ENCODE measurements around the gene SPATA21. TPM values are rescaled to one million over a fixed set of nuclear protein-coding genes. Genes with fewer than 3 reads are reported as not detected.

Gene SPATA21
- total RNA-seq, 1 donor from 2014 or later, result not detected

- no peak overlapping the region for H3K27ac Mint-ChIP-seq (ENCODE audit: unreplicated experiment)
- H3K36me3 ChIP-seq (ENCODE audit: insufficient read depth, low read length), result peaks cover 3% of the 10 kb centered on the region
- TF ChIP-seq CTCF (IDR thresholded peaks at IDR 0.05; ENCODE audit: insufficient read depth, low read depth, low read length), result no peak
- TF ChIP-seq EZH2 (IDR thresholded peaks at IDR 0.05; ENCODE audit: insufficient read depth, low read length), result no peak
- H3K4me3 Mint-ChIP-seq (ENCODE audit: unreplicated experiment), result no peak overlapping the region
- H3K4me3 ChIP-seq (ENCODE audit: insufficient read depth, low read depth, low read length), result no peak overlapping the region
- H2AFZ ChIP-seq (ENCODE audit: low read depth, low read length), result no peak overlapping the region
- H3K9ac ChIP-seq (ENCODE audit: low read length), result no peak overlapping the region
- DNase-seq (ENCODE audit: low read depth), result no peak
- H3K9me3 ChIP-seq (ENCODE audit: insufficient read depth, low read depth, low read length), result no peaks in the 10 kb centered on the region
- H3K9me3 Mint-ChIP-seq (ENCODE audit: unreplicated experiment), result no peaks in the 10 kb centered on the region
- H3K4me1 Mint-ChIP-seq (ENCODE audit: low read depth, unreplicated experiment), result peaks cover 4% of the 10 kb centered on the region
- FAIRE-seq, result no peak
- peaks cover 2% of the 10 kb centered on the region for H3K27me3 Mint-ChIP-seq (ENCODE audit: low read depth, unreplicated experiment)
- H4K20me1 ChIP-seq (ENCODE audit: insufficient read depth, low read length), result peaks cover 15% of the 10 kb centered on the region
- no peak overlapping the region for H3K4me2 ChIP-seq (ENCODE audit: low read length)
- H3K79me2 ChIP-seq (ENCODE audit: insufficient read depth, low read length), result peaks cover 30% of the 10 kb centered on the region
- H3K27ac ChIP-seq (ENCODE audit: low read depth, low read length), result no peak overlapping the region
- H3K4me1 ChIP-seq (ENCODE audit: insufficient read depth, low read length), result no peaks in the 10 kb centered on the region
- H3K36me3 Mint-ChIP-seq (ENCODE audit: low read depth, unreplicated experiment), result peaks cover 3% of the 10 kb centered on the region
- no peaks in the 10 kb centered on the region for H3K27me3 ChIP-seq (ENCODE audit: insufficient read depth, low read length)
Observed at GRCh38 chr1:16438516-16438915, 1.3 kb upstream of the SPATA21 start.

GRCh38 chr1:16434501-16434900 lies 2.7 kb downstream of the SPATA21 start:
- Histone ChIP-seq H4K20me1 (ENCODE audit: insufficient read depth, low read length) (no peaks in the 10 kb centered on the region), H3K9ac (ENCODE audit: low read length) (no peak overlapping the region), H3K36me3 (ENCODE audit: insufficient read depth, low read length) (no peaks in the 10 kb centered on the region), H3K9me3 (ENCODE audit: insufficient read depth, low read depth, low read length) (no peaks in the 10 kb centered on the region), H3K4me3 (ENCODE audit: insufficient read depth, low read depth, low read length) (no peak overlapping the region), H3K4me1 (ENCODE audit: insufficient read depth, low read length) (no peaks in the 10 kb centered on the region), H2AFZ (ENCODE audit: low read depth, low read length) (no peak overlapping the region), H3K79me2 (ENCODE audit: insufficient read depth, low read length) (no peaks in the 10 kb centered on the region), H3K27ac (ENCODE audit: low read depth, low read length) (no peak overlapping the region), H3K27me3 (ENCODE audit: insufficient read depth, low read length) (peaks cover 5% of the 10 kb centered on the region), H3K4me2 (ENCODE audit: low read length) (no peak overlapping the region)
- no peak overlapping the region for H3K27ac Mint-ChIP-seq (ENCODE audit: unreplicated experiment)
- H3K9me3 Mint-ChIP-seq (ENCODE audit: unreplicated experiment), result no peaks in the 10 kb centered on the region
- TF ChIP-seq EZH2 (IDR thresholded peaks at IDR 0.05; ENCODE audit: insufficient read depth, low read length) (no peak), CTCF (IDR thresholded peaks at IDR 0.05; ENCODE audit: insufficient read depth, low read depth, low read length) (no peak)
- DNase-seq (ENCODE audit: low read depth), result no peak
- no peak overlapping the region for H3K4me3 Mint-ChIP-seq (ENCODE audit: unreplicated experiment)
- H3K27me3 Mint-ChIP-seq (ENCODE audit: low read depth, unreplicated experiment), result peaks cover 13% of the 10 kb centered on the region
- no peak for FAIRE-seq
- no peaks in the 10 kb centered on the region for H3K36me3 Mint-ChIP-seq (ENCODE audit: low read depth, unreplicated experiment)
- H3K4me1 Mint-ChIP-seq (ENCODE audit: low read depth, unreplicated experiment), result no peaks in the 10 kb centered on the region

DNA sequence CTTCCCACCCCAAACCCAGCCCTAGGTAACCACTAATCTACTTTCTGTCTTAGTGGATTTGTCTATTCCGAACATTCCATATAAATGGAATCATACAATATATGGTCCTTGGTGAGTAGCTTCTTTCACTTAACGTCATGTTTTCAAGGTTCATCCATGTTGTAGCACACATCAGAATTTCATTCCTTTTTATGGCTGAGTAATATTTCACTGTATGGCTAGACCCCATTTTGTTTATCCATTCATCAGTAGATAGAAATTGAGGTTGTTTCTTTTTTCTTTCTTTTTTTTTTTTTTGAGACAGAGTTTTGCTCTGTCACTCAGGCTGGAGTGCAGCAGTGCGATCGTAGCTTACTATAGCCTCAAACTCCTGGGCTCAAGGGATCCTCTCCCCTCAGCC lies 3.2 kb downstream of the SPATA21 start:
- FAIRE-seq, result no peak
- H3K4me3 ChIP-seq (ENCODE audit: insufficient read depth, low read depth, low read length), result no peak overlapping the region
- H3K27me3 ChIP-seq (ENCODE audit: insufficient read depth, low read length), result peaks cover 5% of the 10 kb centered on the region
- Mint-ChIP-seq H3K27ac (ENCODE audit: unreplicated experiment) (no peak overlapping the region), H3K27me3 (ENCODE audit: low read depth, unreplicated experiment) (peaks cover 13% of the 10 kb centered on the region), H3K4me1 (ENCODE audit: low read depth, unreplicated experiment) (no peaks in the 10 kb centered on the region), H3K36me3 (ENCODE audit: low read depth, unreplicated experiment) (no peaks in the 10 kb centered on the region), H3K9me3 (ENCODE audit: unreplicated experiment) (no peaks in the 10 kb centered on the region), H3K4me3 (ENCODE audit: unreplicated experiment) (no peak overlapping the region)
- no peaks in the 10 kb centered on the region for H3K36me3 ChIP-seq (ENCODE audit: insufficient read depth, low read length)
- no peak overlapping the region for H3K27ac ChIP-seq (ENCODE audit: low read depth, low read length)
- H4K20me1 ChIP-seq (ENCODE audit: insufficient read depth, low read length), result no peaks in the 10 kb centered on the region
- no peaks in the 10 kb centered on the region for H3K79me2 ChIP-seq (ENCODE audit: insufficient read depth, low read length)
- no peak for TF ChIP-seq EZH2 (IDR thresholded peaks at IDR 0.05; ENCODE audit: insufficient read depth, low read length)
- TF ChIP-seq CTCF (IDR thresholded peaks at IDR 0.05; ENCODE audit: insufficient read depth, low read depth, low read length), result no peak
- H3K9ac ChIP-seq (ENCODE audit: low read length), result no peak overlapping the region
- H3K4me1 ChIP-seq (ENCODE audit: insufficient read depth, low read length), result no peaks in the 10 kb centered on the region
- H3K4me2 ChIP-seq (ENCODE audit: low read length), result no peak overlapping the region
- DNase-seq (ENCODE audit: low read depth), result no peak
- no peak overlapping the region for H2AFZ ChIP-seq (ENCODE audit: low read depth, low read length)
- no peaks in the 10 kb centered on the region for H3K9me3 ChIP-seq (ENCODE audit: insufficient read depth, low read depth, low read length)
